Measurements from ENCODE around the gene ELP2.

Gene ELP2

GRCh38 chr18:36185901-36186460 lies 56.3 kb downstream of the ELP2 start:
- Histone ChIP-seq H3K4me1 (peaks cover 6 to 18% (median 15%) of the 10 kb centered on the region in 10 experiments; a peak in 16 of 20 replicates), H4K20me1 (peaks cover 0 to 12% (median 0%) of the 10 kb centered on the region in 11 experiments; a peak in 4 of 22 replicates), H3K27ac (no peak overlapping the region), H3K36me3 (no peaks in the 10 kb centered on the region), H3K4me2 (peak overlapping the region in 7 of 11 experiments; percentile 83 to 97 (median 95); a peak in 10 of 22 replicates), H3K27me3 (peaks cover 24 to 46% (median 39%) of the 10 kb centered on the region in 11 experiments), H3K9me3 (replicated peaks in 1 of 11) (no peaks in the 10 kb centered on the region), H3K4me3 (no peak overlapping the region; a peak in 1 of 20 replicates), H3K9ac (no peak overlapping the region)
- no peak for TF ChIP-seq Cebpa-rat (IDR thresholded peaks at IDR 0.05)

- H3K9ac ChIP-seq: peak overlapping the region; percentile 39 to 71 (median 65); a peak in 19 of 22 replicates
- H4K20me1 ChIP-seq: peaks cover 0 to 12% (median 0%) of the 10 kb centered on the region in 11 experiments; a peak in 4 of 22 replicates
- H3K27ac ChIP-seq: no peak overlapping the region
- no peaks in the 10 kb centered on the region for H3K36me3 ChIP-seq
- H3K9me3 ChIP-seq (replicated peaks in 1 of 11): no peaks in the 10 kb centered on the region
- H3K27me3 ChIP-seq: peaks cover 24 to 46% (median 39%) of the 10 kb centered on the region in 11 experiments
- H3K4me3 ChIP-seq: peak overlapping the region; percentile 59 to 81 (median 66)
- no peak for TF ChIP-seq Cebpa-rat (IDR thresholded peaks at IDR 0.05)
- peak overlapping the region; percentile 83 to 99 (median 95) for H3K4me2 ChIP-seq
- H3K4me1 ChIP-seq: peaks cover 6 to 18% (median 15%) of the 10 kb centered on the region in 10 experiments; a peak in 16 of 20 replicates
Measured at GRCh38 chr18:36186461-36187192, 56.9 kb downstream of the ELP2 start.

GRCh38 chr18:36187193-36187825 lies 57.6 kb downstream of the ELP2 start, which contains the start of gene MOCOS:
MOCOS (plus strand) TSS chr18:36187497; CDS start chr18:36187540, 43 bp downstream.
- peak within 1 kb of the TSS; percentile 83 to 99 (median 95) for H3K4me2 ChIP-seq
- peaks cover 0 to 12% (median 0%) of the 10 kb centered on the region in 11 experiments; a peak in 4 of 22 replicates for H4K20me1 ChIP-seq
- peak within 1 kb of the TSS; percentile 39 to 71 (median 65); a peak in 20 of 22 replicates for H3K9ac ChIP-seq
- H3K4me1 ChIP-seq: peaks cover 6 to 18% (median 15%) of the 10 kb centered on the region in 10 experiments; a peak in 16 of 20 replicates
- no peak within 1 kb of the TSS for H3K27ac ChIP-seq
- H3K27me3 ChIP-seq: peaks cover 24 to 46% (median 39%) of the 10 kb centered on the region in 11 experiments
- no peaks in the 10 kb centered on the region for H3K9me3 ChIP-seq (replicated peaks in 1 of 11)
- H3K36me3 ChIP-seq: no peaks in the 10 kb centered on the region
- TF ChIP-seq Cebpa-rat (IDR thresholded peaks at IDR 0.05): no peak
- H3K4me3 ChIP-seq: peak within 1 kb of the TSS; percentile 59 to 81 (median 66)

GRCh38 chr18:36187826-36188721 lies 58.4 kb downstream of the ELP2 start:
- Histone ChIP-seq H3K4me1 (peaks cover 6 to 18% (median 15%) of the 10 kb centered on the region in 10 experiments; a peak in 16 of 20 replicates), H3K36me3 (no peaks in the 10 kb centered on the region), H3K9ac (peak overlapping the region in 8 of 11 experiments; percentile 43 to 71 (median 66); a peak in 10 of 22 replicates), H4K20me1 (peaks cover 0 to 12% (median 0%) of the 10 kb centered on the region in 11 experiments; a peak in 4 of 22 replicates), H3K9me3 (replicated peaks in 1 of 11) (no peaks in the 10 kb centered on the region), H3K27me3 (peaks cover 24 to 46% (median 39%) of the 10 kb centered on the region in 11 experiments), H3K4me3 (peak overlapping the region; percentile 59 to 81 (median 66)), H3K27ac (no peak overlapping the region), H3K4me2 (peak overlapping the region; percentile 83 to 99 (median 95))
- no peak for TF ChIP-seq Cebpa-rat (IDR thresholded peaks at IDR 0.05)

GRCh38 chr18:36188916-36189315 lies 59.2 kb downstream of the ELP2 start:
- H3K4me2 ChIP-seq: no peak overlapping the region
- H3K4me1 ChIP-seq: peaks cover 6 to 18% (median 15%) of the 10 kb centered on the region in 10 experiments; a peak in 16 of 20 replicates

GRCh38 chr18:36189486-36189885 lies 59.8 kb downstream of the ELP2 start:
- Histone ChIP-seq H3K36me3 (no peaks in the 10 kb centered on the region), H3K4me2 (no peak overlapping the region), H4K20me1 (peaks cover 0 to 9% (median 0%) of the 10 kb centered on the region in 11 experiments; a peak in 2 of 22 replicates), H3K4me1 (peaks cover 6 to 18% (median 15%) of the 10 kb centered on the region in 10 experiments; a peak in 16 of 20 replicates), H3K9ac (no peak overlapping the region), H3K9me3 (replicated peaks in 1 of 11) (no peaks in the 10 kb centered on the region), H3K4me3 (no peak overlapping the region), H3K27me3 (peaks cover 24 to 46% (median 39%) of the 10 kb centered on the region in 11 experiments), H3K27ac (no peak overlapping the region)
- no peak for TF ChIP-seq Cebpa-rat (IDR thresholded peaks at IDR 0.05)

More at GRCh38 chr18:36188916-36189315, 59.2 kb downstream of the ELP2 start:
- Histone ChIP-seq H3K4me3 (no peak overlapping the region), H3K9me3 (replicated peaks in 1 of 11) (no peaks in the 10 kb centered on the region), H3K36me3 (no peaks in the 10 kb centered on the region), H3K9ac (no peak overlapping the region), H4K20me1 (peaks cover 0 to 12% (median 0%) of the 10 kb centered on the region in 11 experiments; a peak in 3 of 22 replicates), H3K27ac (no peak overlapping the region), H3K27me3 (peaks cover 24 to 46% (median 39%) of the 10 kb centered on the region in 11 experiments)
- TF ChIP-seq Cebpa-rat (IDR thresholded peaks at IDR 0.05): no peak

GRCh38 chr18:36191286-36191685 lies 61.6 kb downstream of the ELP2 start:
- H3K27ac ChIP-seq: no peak overlapping the region
- H3K4me2 ChIP-seq: no peak overlapping the region
- no peak for TF ChIP-seq Cebpa-rat (IDR thresholded peaks at IDR 0.05)
- H3K4me1 ChIP-seq: peaks cover 6 to 16% (median 14%) of the 10 kb centered on the region in 10 experiments; a peak in 16 of 20 replicates
- H3K27me3 ChIP-seq: peaks cover 22 to 34% (median 29%) of the 10 kb centered on the region in 11 experiments
- H4K20me1 ChIP-seq: no peaks in the 10 kb centered on the region; a peak in 3 of 22 replicates
- H3K9ac ChIP-seq: no peak overlapping the region
- H3K36me3 ChIP-seq: no peaks in the 10 kb centered on the region
- no peak overlapping the region for H3K4me3 ChIP-seq
- H3K9me3 ChIP-seq (replicated peaks in 1 of 11): no peaks in the 10 kb centered on the region

GRCh38 chr18:36191711-36192110 lies 62.0 kb downstream of the ELP2 start:
- Histone ChIP-seq H3K9me3 (replicated peaks in 1 of 11) (no peaks in the 10 kb centered on the region), H3K36me3 (no peaks in the 10 kb centered on the region), H3K27me3 (peaks cover 17 to 29% (median 24%) of the 10 kb centered on the region in 11 experiments), H4K20me1 (no peaks in the 10 kb centered on the region; a peak in 2 of 22 replicates), H3K9ac (no peak overlapping the region), H3K4me3 (no peak overlapping the region), H3K4me2 (no peak overlapping the region), H3K27ac (no peak overlapping the region), H3K4me1 (peaks cover 5 to 13% (median 11%) of the 10 kb centered on the region in 10 experiments; a peak in 16 of 20 replicates)
- no peak for TF ChIP-seq Cebpa-rat (IDR thresholded peaks at IDR 0.05)

All from BLaER1 treated with 17β-estradiol and CSF1 and Interleukin-3, amounts not matched to agents 10 nM and 100 nM (cell line).